Activated CD4-positive, alpha-beta T cell treated with anti-CD3 and anti-CD28 coated beads, Interleukin-2, amount 50 U/mL, for 4 hours (primary cell): ENCODE data around the gene SCAF8.

Experiments
- DNase-seq, 2 experiments: peaks; one replicate each; pipeline ENCODE4 v3.0.0-alpha.2; 2020

Gene SCAF8

GRCh38 chr6:154841109-154841508, 107.9 kb downstream of the SCAF8 start:
- no peak for DNase-seq

GRCh38 chr6:154842833-154843232, 109.6 kb downstream of the SCAF8 start:
- DNase-seq, result no peak

- DNase-seq, result no peak
Measured at GRCh38 chr6:154847318-154847717, 114.1 kb downstream of the SCAF8 start.

- no peak for DNase-seq
Measured at GRCh38 chr6:154848580-154848979, 115.4 kb downstream of the SCAF8 start.

GRCh38 chr6:154849475-154849874, 116.3 kb downstream of the SCAF8 start:
- no peak for DNase-seq

GRCh38 chr6:154852687-154853086, 119.5 kb downstream of the SCAF8 start:
- no peak for DNase-seq

GRCh38 chr6:154857529-154857928, 124.3 kb downstream of the SCAF8 start:
- no peak for DNase-seq

GRCh38 chr6:154861825-154862224, 128.6 kb downstream of the SCAF8 start:
- no peak for DNase-seq

GRCh38 chr6:154862536-154862935, 129.3 kb downstream of the SCAF8 start:
- no peak for DNase-seq

GRCh38 chr6:154864066-154864430, 130.8 kb downstream of the SCAF8 start:
- DNase-seq, result no peak

GRCh38 chr6:154865291-154865690, 132.1 kb downstream of the SCAF8 start:
- no peak for DNase-seq

GRCh38 chr6:154868143-154868594, 135.0 kb downstream of the SCAF8 start:
- no peak for DNase-seq

- no peak for DNase-seq
Measured at GRCh38 chr6:154872542-154873114, 139.4 kb downstream of the SCAF8 start.

GRCh38 chr6:154873546-154873945, 140.3 kb downstream of the SCAF8 start:
- DNase-seq, result no peak

GRCh38 chr6:154874773-154875592, 141.8 kb downstream of the SCAF8 start:
- DNase-seq, result no peak

- DNase-seq, result no peak
Measured at GRCh38 chr6:154876486-154877280, 143.5 kb downstream of the SCAF8 start.

GRCh38 chr6:154878871-154879491, 145.8 kb downstream of the SCAF8 start:
- no peak for DNase-seq

GRCh38 chr6:154882107-154882506, 148.9 kb downstream of the SCAF8 start:
- no peak for DNase-seq
